SK-N-DZ (cell line): Measurements from ENCODE around the gene RAPGEF4.

Experiments
- DNase-seq: peaks from one replicate; pipeline ENCODE4 v3.0.0-alpha.2; 2015; ENCODE audit warnings: low spot score

RAPGEF4 gene

GRCh38 chr2:172996387-172996961, 260.8 kb downstream of the RAPGEF4 start:
- DNase-seq, result no peak

DNA sequence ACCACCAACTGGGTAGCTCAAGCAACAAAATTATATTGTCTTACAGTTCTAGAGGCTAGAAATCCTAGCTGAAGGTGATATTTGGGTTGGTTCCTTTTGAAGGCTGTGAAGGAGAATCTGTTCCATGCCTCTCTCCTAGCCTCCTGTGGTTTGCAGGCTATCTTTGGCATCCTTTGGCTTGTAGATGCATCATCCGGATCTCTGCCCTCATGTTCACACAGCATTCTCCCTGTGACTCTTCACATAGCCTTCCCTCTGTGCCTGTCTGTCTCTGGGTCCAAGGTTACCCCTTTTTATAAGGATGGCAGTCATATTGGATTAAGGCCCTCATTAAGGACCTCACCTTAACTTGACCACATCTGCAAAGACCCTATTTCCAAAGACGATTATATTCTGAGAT, 261.4 kb downstream of the RAPGEF4 start:
- no peak for DNase-seq

GRCh38 chr2:172998547-172999272, 263.1 kb downstream of the RAPGEF4 start:
- DNase-seq, result no peak

- DNase-seq, result no peak
These were observed 264.2 kb downstream of the RAPGEF4 start for GRCh38 chr2:172999641-173000386.

DNA sequence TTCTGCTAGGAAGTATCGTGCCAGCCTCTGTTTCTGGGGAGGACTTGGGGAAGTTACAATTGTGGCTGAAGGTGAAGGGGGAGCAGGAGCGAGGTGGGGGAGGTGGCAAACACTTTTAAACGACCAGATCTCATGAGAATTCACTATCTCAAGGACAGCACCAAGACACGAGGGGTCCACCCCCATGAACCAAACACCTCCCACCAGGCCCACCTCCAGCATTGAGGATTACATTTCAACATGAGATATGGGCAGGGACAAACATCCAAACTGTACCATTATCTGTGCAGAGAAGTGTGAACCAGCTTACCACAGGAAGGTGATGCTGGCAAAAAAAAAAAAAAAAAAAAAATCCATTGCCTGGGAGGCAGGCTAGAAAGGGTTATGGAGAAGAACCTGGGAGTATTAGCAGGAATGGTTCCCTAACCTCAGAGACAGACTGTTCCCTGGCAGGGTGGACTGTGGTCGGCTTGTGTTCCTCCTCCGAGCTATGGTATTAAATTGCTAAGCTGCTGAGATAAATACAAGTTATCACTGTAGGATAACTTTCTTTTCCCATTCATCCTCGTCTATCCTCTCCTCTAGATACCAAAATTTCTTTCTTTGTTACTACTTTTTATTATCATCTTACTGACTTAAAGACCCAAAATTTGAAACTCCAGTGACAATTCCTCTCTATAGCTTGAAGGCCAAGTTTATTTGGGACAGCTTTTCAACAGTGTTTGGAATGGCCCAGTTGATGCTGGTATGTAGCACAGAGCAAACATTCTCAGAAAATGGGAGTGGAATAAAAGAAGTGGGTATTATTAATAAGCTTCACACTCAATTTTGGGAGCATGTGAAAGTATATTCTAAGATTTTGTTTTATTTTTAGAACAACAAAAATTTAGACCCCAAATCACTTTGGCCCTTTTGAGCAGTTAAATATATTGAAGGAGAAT, 266.3 kb downstream of the RAPGEF4 start:
- no peak for DNase-seq

GRCh38 chr2:173002751-173003541, 267.3 kb downstream of the RAPGEF4 start:
- DNase-seq, result no peak

- DNase-seq, result no peak
These were observed 273.1 kb downstream of the RAPGEF4 start for GRCh38 chr2:173008786-173009185.

DNA sequence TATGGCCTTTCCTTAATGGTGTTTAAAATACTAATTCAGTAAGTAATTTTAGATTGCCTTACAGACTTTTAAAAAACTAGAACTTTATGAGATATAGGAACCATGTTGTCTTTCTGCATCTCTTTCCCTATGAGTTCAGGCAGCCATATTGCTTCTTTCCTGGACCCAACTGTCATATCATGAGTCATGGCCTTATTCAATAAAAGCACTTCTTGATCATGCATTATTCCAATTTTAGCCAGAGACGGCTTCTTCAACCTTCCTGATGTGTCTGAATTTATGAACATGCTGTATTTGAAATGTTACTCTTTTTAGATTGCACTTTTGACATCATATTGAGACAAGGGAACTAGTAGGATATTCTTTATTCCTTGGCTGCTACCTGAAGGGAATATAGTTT, 274.6 kb downstream of the RAPGEF4 start:
- no peak for DNase-seq

DNA sequence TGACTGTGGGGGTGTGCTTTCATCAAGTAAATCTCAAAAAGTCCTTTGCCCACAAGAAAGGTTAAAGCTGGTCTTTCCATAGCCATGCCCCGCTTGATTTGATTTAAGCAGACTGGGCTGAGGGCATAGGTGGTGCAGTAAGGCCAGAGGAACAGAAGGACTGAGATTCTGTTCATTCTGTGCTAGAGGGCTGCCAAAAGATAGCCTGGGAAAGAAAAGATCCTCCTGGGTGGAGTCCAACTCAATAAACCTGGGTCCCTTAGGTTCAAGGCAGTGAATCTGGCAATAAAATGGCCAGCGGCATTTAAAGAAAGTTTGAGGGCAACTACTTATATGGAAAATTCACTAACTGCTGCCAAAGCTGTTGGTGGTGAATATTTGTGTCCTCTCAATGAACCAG, 280.8 kb downstream of the RAPGEF4 start:
- DNase-seq, result no peak

DNA sequence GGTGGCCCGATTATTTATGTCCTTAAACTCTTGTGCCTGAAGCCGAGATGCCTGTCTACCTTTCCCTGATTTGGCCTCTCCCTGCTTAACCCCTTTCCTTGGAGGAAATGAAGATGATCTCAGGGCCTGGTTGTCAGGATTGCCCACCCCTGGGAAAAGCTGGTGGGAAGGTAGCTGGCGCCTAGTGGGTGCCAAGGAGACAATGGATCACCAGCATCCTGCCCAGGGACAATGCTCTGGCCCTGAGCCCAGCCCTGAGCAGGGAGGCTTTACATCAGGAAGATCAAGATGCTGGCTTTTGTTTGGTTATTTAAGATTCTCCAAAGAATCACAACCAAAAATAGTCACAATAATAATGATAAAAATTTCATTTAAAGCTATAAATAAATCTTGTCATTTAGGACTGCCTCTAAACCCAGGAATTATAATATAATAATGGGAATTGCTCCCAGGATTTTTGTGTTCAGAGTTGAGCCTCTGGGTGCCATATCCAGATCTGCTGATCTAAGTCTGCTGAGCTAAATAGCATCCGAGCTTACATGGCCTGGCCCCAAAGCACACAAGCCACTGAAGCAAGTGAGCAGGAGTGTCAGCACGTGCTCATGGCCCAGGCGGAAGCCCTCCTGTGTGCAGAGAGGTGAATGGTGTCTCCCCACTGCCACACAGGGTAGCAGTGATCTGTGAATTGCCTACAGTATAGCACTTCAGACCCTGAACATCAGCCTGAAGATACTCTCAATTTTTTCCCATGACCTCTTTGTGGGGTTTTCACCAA, 282.2 kb downstream of the RAPGEF4 start:
- DNase-seq, result no peak

- no peak for DNase-seq
These were observed 284.1 kb downstream of the RAPGEF4 start for GRCh38 chr2:173019755-173020154.

GRCh38 chr2:173021939-173022371, 286.3 kb downstream of the RAPGEF4 start:
- no peak for DNase-seq

GRCh38 chr2:173023718-173024117, 288.1 kb downstream of the RAPGEF4 start:
- no peak for DNase-seq

DNA sequence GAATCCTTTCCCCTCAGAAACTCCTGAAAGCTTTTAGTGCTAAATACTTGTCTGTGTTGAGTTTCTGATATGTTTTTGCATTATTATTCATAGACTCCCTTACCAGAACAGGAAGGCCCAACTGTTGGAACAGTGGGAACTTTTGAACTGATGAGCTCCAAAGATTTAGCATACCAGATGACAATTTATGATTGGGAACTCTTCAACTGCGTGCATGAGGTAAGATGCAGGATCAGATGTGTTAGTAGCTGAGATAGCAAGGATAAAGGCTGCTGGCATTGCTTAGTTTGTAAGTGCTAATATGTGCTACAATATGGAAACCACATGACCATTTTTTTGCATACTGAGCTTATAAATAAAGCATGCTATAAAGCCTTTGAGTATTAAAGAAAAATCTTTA, 290.8 kb downstream of the RAPGEF4 start:
- no peak for DNase-seq

DNA sequence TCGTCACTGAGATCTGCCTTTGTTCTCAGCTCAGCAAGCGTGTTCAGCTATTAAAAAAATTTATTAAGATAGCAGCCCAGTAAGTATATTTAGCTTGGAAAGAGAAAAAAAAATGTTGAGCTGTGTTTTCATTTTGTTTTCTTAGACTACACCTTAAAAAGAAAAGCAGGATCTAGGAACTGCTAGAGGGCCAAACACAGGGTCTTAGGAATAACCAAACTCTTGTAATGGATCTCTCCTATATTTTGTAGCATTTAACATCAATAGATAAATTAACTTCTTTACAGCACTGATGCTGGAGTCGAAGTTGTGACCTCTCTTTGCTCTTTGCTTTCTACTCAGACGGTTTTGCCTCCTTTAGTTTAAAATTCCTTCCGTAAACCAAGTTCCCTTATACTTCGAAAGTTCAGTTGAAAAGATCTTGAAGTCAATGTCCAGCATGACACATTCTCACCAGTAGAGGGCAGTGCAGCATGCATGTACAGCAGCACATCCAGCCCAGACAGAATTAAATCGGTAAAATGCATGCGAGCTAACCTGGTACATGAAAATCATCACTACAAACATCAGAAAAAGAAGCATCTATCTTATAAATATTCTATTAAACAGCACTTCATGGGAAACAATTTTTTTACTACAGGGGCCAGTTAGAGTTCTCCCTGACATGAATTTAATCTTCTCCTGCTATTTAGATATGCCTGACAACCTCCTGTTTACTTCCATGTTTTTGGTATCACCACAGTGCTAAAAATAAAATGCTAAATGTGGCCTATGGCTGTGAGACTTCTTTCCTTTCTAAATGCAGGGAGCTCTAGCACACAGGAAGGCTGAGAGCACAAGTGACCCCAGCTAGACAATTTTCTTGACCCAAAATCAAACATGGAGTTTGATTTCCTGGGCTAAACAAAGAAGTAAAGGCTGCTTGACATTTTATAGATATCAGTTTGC, 291.8 kb downstream of the RAPGEF4 start:
- peak; percentile 74 for DNase-seq

GRCh38 chr2:173028141-173028540, 292.5 kb downstream of the RAPGEF4 start:
- DNase-seq, result no peak

DNA sequence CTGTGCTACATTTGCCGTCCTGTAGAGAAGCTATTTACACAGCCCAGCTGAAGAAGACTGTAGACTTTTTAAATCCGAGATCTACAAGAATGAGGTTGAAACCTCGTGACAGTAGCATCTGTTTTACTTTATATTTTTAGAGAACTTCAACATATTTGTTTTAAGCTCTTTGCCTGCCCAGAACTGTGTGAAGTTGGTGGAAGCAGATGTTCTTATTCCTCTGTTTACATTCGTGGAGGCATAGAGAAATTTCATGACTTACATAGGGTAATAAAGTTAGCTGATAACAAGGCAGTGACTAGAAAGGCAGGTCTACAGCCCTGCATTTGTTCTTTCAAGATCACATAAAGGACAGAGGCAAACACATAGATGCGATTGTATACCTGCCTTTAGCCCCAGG, 293.0 kb downstream of the RAPGEF4 start:
- DNase-seq, result no peak

DNA sequence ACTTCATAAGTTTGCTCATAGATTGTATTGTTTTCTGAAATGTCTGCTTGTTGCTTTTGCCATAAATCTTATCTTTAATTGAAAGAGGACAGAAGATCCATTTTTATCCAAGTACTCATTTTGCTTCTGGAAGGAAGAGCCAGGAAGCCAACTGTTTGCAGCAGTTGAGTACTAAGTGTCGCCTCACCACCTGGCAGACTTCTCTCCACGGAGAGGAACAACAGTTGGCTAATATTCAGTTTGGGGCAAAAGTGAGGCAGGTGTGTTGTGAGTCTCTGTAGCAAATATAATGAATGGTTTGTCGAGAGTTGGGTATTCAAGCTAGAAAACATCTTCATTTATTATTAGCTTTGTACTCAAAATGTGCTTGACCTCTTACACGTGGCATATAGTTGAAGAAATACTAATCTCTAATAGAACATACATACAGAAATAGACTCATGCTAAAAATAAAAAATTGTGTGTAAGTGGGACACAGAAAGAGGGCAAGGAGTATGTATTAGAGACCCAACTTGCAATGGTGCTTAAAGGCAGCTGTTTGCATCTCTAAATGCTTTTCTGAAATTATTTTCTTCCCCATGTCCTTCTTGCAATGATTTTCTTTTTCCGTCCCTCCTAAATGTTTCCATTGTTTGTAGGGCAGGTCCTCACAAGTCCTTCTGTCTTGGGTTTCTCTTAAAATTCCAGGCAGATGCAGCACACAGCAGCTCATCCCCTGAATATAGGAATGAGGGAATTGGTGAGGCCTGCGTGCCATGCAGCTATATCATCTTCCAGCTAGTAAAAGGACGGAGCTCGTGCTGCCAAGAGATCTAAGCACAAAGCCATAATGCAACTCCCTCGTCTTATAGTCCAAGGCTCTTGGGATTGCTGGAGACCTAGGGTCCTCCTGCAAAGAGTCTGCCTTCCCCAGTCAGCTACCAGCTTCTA, 295.2 kb downstream of the RAPGEF4 start:
- DNase-seq, result no peak
